PC-9 (cell line): ENCODE data around the gene IRF6. TPM values are rescaled to one million over a fixed set of nuclear protein-coding genes. Genes with fewer than 3 reads are reported as not detected.
A peak's percentile ranks its signal among the peaks of the same experiment; 100 is the strongest.

ENCODE experiments used
- BruUV-seq: library from RNA; stranded (reverse); fragments of 400-500 nt; replicated peaks from 2 replicates; lab custom pipeline; 2021; lab: Mats Ljungman, UMichigan
- CTCF ChIA-PET: fragments of 300-600 bp; sonication (Branson Sonifier 250); formaldehyde crosslinking; loops from one replicate; lab custom pipeline; 2022; ENCODE audit warnings: antibody characterized with exemption; lab: Charles Lee
- POLR2A ChIA-PET: fragments of 300-600 bp; sonication (Branson Sonifier 250); formaldehyde crosslinking; loops from one replicate; lab custom pipeline; 2022; ENCODE audit warnings: antibody characterized with exemption; ENCODE audit not compliant: unreplicated experiment; lab: Charles Lee
- DNase-seq, 2 experiments: peaks; one replicate each; pipeline versions ENCODE4 v3.0.0 to v3.0.0-alpha.2; 2015 to 2022; ENCODE audit warnings: mixed read lengths in 1 of 2
- H2AFZ ChIP-seq: fragments of 200-600 bp; sonication (generic); 2 replicates; pipeline ENCODE4 v1.8.1; 2017; ENCODE audit warnings: antibody characterized with exemption
- H3F3A ChIP-seq: fragments of 200-600 bp; sonication (generic); 2 replicates; pipeline ENCODE4 v1.8.1; 2017; ENCODE audit warnings: antibody characterized with exemption, mild to moderate bottlenecking, low read depth; ENCODE audit not compliant: insufficient read depth
- H3K27ac ChIP-seq: fragments of 200-600 bp; sonication (generic); 2 replicates; pipeline ENCODE4 v1.6.1; 2016; ENCODE audit warnings: mixed run types
- H3K27me3 ChIP-seq: fragments of 200-600 bp; sonication (generic); 2 replicates; pipeline ENCODE4 v1.6.1; 2016; ENCODE audit warnings: low read depth, mixed run types; ENCODE audit not compliant: insufficient read depth
- H3K36me3 ChIP-seq: fragments of 200-600 bp; sonication (generic); 2 replicates; pipeline ENCODE4 v1.6.1; 2016; ENCODE audit warnings: low read depth, mixed run types
- H3K4me1 ChIP-seq: fragments of 200-600 bp; sonication (generic); replicated peaks from 2 replicates; pipeline ENCODE4 v1.6.1; 2016; ENCODE audit warnings: mixed run types; ENCODE audit not compliant: insufficient read depth
- H3K4me2 ChIP-seq: fragments of 200-600 bp; sonication (generic); 2 replicates; pipeline ENCODE4 v1.6.1; 2017; ENCODE audit warnings: mixed run types
- H3K4me3 ChIP-seq: fragments of 200-600 bp; sonication (generic); 2 replicates; pipeline ENCODE4 v1.6.1; 2016; ENCODE audit warnings: mixed run types
- H3K79me2 ChIP-seq: fragments of 200-600 bp; sonication (generic); 2 replicates; pipeline ENCODE4 v1.6.1; 2017; ENCODE audit warnings: low read depth, mixed run types
- H3K9me2 ChIP-seq: fragments of 200-600 bp; sonication (generic); 2 replicates; pipeline ENCODE4 v1.8.1; 2017; ENCODE audit warnings: mild to moderate bottlenecking; ENCODE audit not compliant: insufficient read depth
- H3K9me3 ChIP-seq: fragments of 200-600 bp; sonication (generic); 2 replicates; pipeline ENCODE4 v1.8.1; 2016; ENCODE audit warnings: low read depth; ENCODE audit not compliant: insufficient read depth
- H4K20me1 ChIP-seq: fragments of 200-600 bp; sonication (generic); 2 replicates; pipeline ENCODE4 v1.8.1; 2017; ENCODE audit not compliant: insufficient read depth
- CTCF ChIP-seq: fragments of 200-600 bp; sonication (generic); conservative IDR thresholded peaks from 2 replicates; pipeline ENCODE4 v1.6.1; 2017; ENCODE audit warnings: mixed run types, antibody characterized with exemption, mild to moderate bottlenecking, moderate library complexity
- EZH2 ChIP-seq: fragments of 200-600 bp; sonication (generic); IDR thresholded peaks from 2 replicates; pipeline ENCODE4 v1.8.0; 2017; ENCODE audit warnings: antibody characterized with exemption, low read depth
- intact Hi-C: fragments of 100-400 bp; cut with micrococcal nuclease; formaldehyde crosslinking; loops from one replicate; pipeline ENCODE4 v1.10.0; 2022; ENCODE audit not compliant: unreplicated experiment
- total RNA-seq: library from RNA; stranded (reverse); gene quantifications from 2 replicates; pipeline ENCODE4 v1.2.3, GENCODE V29; 2021

Gene IRF6
- total RNA-seq, 1 experiment from 2014 or later: 46.5 TPM

- Histone ChIP-seq H3K4me2 (peak overlapping the region; percentile 60; the same call in 1 of the 2 replicates), H4K20me1 (peaks cover 3% of the 10 kb centered on the region; the same call in 1 of the 2 replicates), H3K4me3 (no peak overlapping the region), H3K9me2 (no peaks in the 10 kb centered on the region), H2AFZ (no peak overlapping the region), H3K27ac (peak overlapping the region; percentile 91), H3K9me3 (no peaks in the 10 kb centered on the region), H3K36me3 (peaks cover 77% of the 10 kb centered on the region), H3K4me1 (peaks cover 26% of the 10 kb centered on the region), H3F3A (peaks cover 26% of the 10 kb centered on the region), H3K79me2 (peaks cover 16% of the 10 kb centered on the region), H3K27me3 (no peaks in the 10 kb centered on the region)
- no peak for TF ChIP-seq CTCF
- no peak for TF ChIP-seq EZH2
- intact Hi-C loops: loop anchor here (1.0 to 5.0 kb wide), 2 partner anchors 38 to 55 kb away; no protein-coding TSS in a partner anchor
- DNase-seq: no peak
- CTCF ChIA-PET: interaction anchor here (0.5 to 1.7 kb wide), 2 partner anchors 14 to 520 kb away, joined by 7 to 9 read pairs; partner anchors contain the start of gene UTP25
- BruUV-seq: no TSS peak
- POLR2A ChIA-PET: interaction anchor here (0.6 kb wide), 3 partner anchors 25 to 128 kb away, joined by 3 to 4 read pairs (median 4); partner anchors contain the start of gene C1orf74
These were observed 34.7 kb upstream of the IRF6 start for GRCh38 chr1:209840611-209841010.

GRCh38 chr1:209839875-209840546 is 34.1 kb upstream of the IRF6 start:
- TF ChIP-seq EZH2: no peak
- TF ChIP-seq CTCF: no peak
- H3K27ac ChIP-seq: peak overlapping the region; percentile 91
- intact Hi-C loops: loop anchor here (1.0 to 5.0 kb wide), 2 partner anchors 38 to 55 kb away; no protein-coding TSS in a partner anchor

GRCh38 chr1:209838537-209838936 is 32.6 kb upstream of the IRF6 start:
- Histone ChIP-seq H3K27ac (peak overlapping the region; percentile 91), H2AFZ (no peak overlapping the region), H3K9me3 (no peaks in the 10 kb centered on the region), H3K27me3 (no peaks in the 10 kb centered on the region), H3K4me3 (no peak overlapping the region), H4K20me1 (peaks cover 3% of the 10 kb centered on the region; the same call in 1 of the 2 replicates), H3K36me3 (peaks cover 63% of the 10 kb centered on the region), H3K4me2 (no peak overlapping the region), H3K9me2 (no peaks in the 10 kb centered on the region), H3K4me1 (peaks cover 26% of the 10 kb centered on the region), H3K79me2 (peaks cover 12% of the 10 kb centered on the region), H3F3A (peaks cover 26% of the 10 kb centered on the region)
- TF ChIP-seq EZH2: no peak
- no peak for TF ChIP-seq CTCF
- no TSS peak for BruUV-seq
- POLR2A ChIA-PET: no interaction called here
- intact Hi-C loops: no loop called here
- CTCF ChIA-PET: no interaction called here
- DNase-seq: no peak

More at GRCh38 chr1:209839875-209840546, 34.1 kb upstream of the IRF6 start:
- peak overlapping the region; percentile 60 for H3K4me2 ChIP-seq
- peaks cover 26% of the 10 kb centered on the region for H3K4me1 ChIP-seq
- TSS peak; percentile 10 for BruUV-seq
- peak; percentile 60 to 92 for DNase-seq
- ChIA-PET POLR2A (interaction anchor here (0.5 to 0.7 kb wide), 7 partner anchors 13 to 1294 kb away, joined by 3 to 9 read pairs (median 4); partner anchors contain the start of genes C1orf74, IRF6 and KCNH1), CTCF (interaction anchor here (0.5 to 1.7 kb wide), 2 partner anchors 13 to 521 kb away, joined by 7 to 9 read pairs; partner anchors contain the start of gene UTP25)
- H2AFZ ChIP-seq: no peak overlapping the region
- peaks cover 75% of the 10 kb centered on the region for H3K36me3 ChIP-seq
- peaks cover 26% of the 10 kb centered on the region for H3F3A ChIP-seq
- H4K20me1 ChIP-seq: peaks cover 3% of the 10 kb centered on the region; the same call in 1 of the 2 replicates
- no peaks in the 10 kb centered on the region for H3K9me2 ChIP-seq
- H3K9me3 ChIP-seq: no peaks in the 10 kb centered on the region
- peak overlapping the region; percentile 34; the same call in 1 of the 2 replicates for H3K4me3 ChIP-seq
- no peaks in the 10 kb centered on the region for H3K27me3 ChIP-seq
- H3K79me2 ChIP-seq: peaks cover 12% of the 10 kb centered on the region
